Smooth muscle cell (in vitro differentiated cells): ENCODE measurements around the gene DLX1. TPM values are rescaled to one million over a fixed set of nuclear protein-coding genes. Genes with fewer than 3 reads are reported as not detected.

Source experiments
- DNase-seq: peaks from one replicate; lab custom pipeline; 2025; ENCODE audit not compliant: unreplicated experiment; lab: John Stamatoyannopoulos, UW
- H2AFZ ChIP-seq: fragments of 200-600 bp; sonication (generic); 2 replicates; pipeline ENCODE4 v1.6.0; 2016; ENCODE audit warnings: antibody characterized with exemption, low read depth, mild to moderate bottlenecking
- H3F3A ChIP-seq: fragments of 200-600 bp; sonication (generic); 2 replicates; pipeline ENCODE4 v1.6.0; 2017; ENCODE audit warnings: antibody characterized with exemption, low read depth
- H3K27ac ChIP-seq: fragments of 200-600 bp; sonication (generic); 2 replicates; pipeline ENCODE4 v1.5.1; 2016; ENCODE audit warnings: low read depth, mild to moderate bottlenecking
- H3K27me3 ChIP-seq: fragments of 200-600 bp; sonication (generic); 2 replicates; pipeline ENCODE4 v1.6.1; 2016; ENCODE audit warnings: low read depth, mild to moderate bottlenecking
- H3K36me3 ChIP-seq: fragments of 200-600 bp; sonication (generic); 2 replicates; pipeline ENCODE4 v1.5.1; 2016; ENCODE audit warnings: low read depth
- H3K4me1 ChIP-seq: fragments of 200-600 bp; sonication (generic); 2 replicates; pipeline ENCODE4 v1.5.1; 2016; ENCODE audit warnings: low read depth
- H3K4me2 ChIP-seq: fragments of 200-600 bp; sonication (generic); 2 replicates; pipeline ENCODE4 v1.6.0; 2016; ENCODE audit warnings: mild to moderate bottlenecking
- H3K4me3 ChIP-seq: fragments of 200-600 bp; sonication (generic); 2 replicates; pipeline ENCODE4 v1.5.1; 2016; ENCODE audit warnings: mild to moderate bottlenecking
- H3K79me2 ChIP-seq: fragments of 200-600 bp; sonication (generic); 2 replicates; pipeline ENCODE4 v1.6.0; 2016; ENCODE audit warnings: low read depth, mild to moderate bottlenecking
- H3K9ac ChIP-seq: fragments of 200-600 bp; sonication (generic); 2 replicates; pipeline ENCODE4 v1.6.0; 2016; ENCODE audit warnings: low read depth
- H3K9me3 ChIP-seq: fragments of 200-600 bp; sonication (generic); replicated peaks from 2 replicates; pipeline ENCODE4 v1.5.1; 2016; ENCODE audit warnings: low read depth
- H4K20me1 ChIP-seq: fragments of 200-600 bp; sonication (generic); 2 replicates; pipeline ENCODE4 v1.6.0; 2016; ENCODE audit warnings: low read depth
- CTCF ChIP-seq: fragments of 200-600 bp; sonication (generic); IDR thresholded peaks from 2 replicates; pipeline ENCODE4 v1.5.1; 2017; ENCODE audit warnings: borderline replicate concordance, mild to moderate bottlenecking, antibody characterized with exemption; ENCODE audit not compliant: insufficient read depth, poor library complexity, severe bottlenecking
- WGBS: methylation state at CpG from one replicate; pipeline ENCODE4 v1.1.7; 2016; ENCODE audit warnings: low lambda C conversion rate; 5-methylcytosine and 5-hydroxymethylcytosine counted together
- polyA plus RNA-seq: library from polyadenylated mRNA; unstranded; fragments of >200 nt; fragmentation: Nextera tagmentation; extraction: Ambion mirVana; gene quantifications from 2 replicates; pipeline ENCODE4 v1.2.1, GENCODE V29; 2016
- total RNA-seq: library from RNA; depleted of rRNA; stranded (reverse); fragments of >200 nt; gene quantifications from 2 replicates; pipeline ENCODE4 v1.2.3, GENCODE V29; 2014

DLX1 gene
- total and polyA plus RNA-seq, 2 experiments from 2014 or later: 3.3 to 3.5 TPM

GRCh38 chr2:172084645-172085459, 455 bp upstream of the DLX1 start:
- Histone ChIP-seq H3K4me1 (peaks cover 35% of the 10 kb centered on the region), H3K79me2 (no peaks in the 10 kb centered on the region), H3K27me3 (peaks cover 100% of the 10 kb centered on the region), H3K9me3 (no peaks in the 10 kb centered on the region), H3F3A (no peaks in the 10 kb centered on the region), H3K36me3 (no peaks in the 10 kb centered on the region), H4K20me1 (no peaks in the 10 kb centered on the region), H3K4me3 (peak overlapping the region; percentile 54), H2AFZ (peak overlapping the region; percentile 61), H3K27ac (peak overlapping the region; percentile 68), H3K9ac (peak overlapping the region; percentile 13), H3K4me2 (peak overlapping the region; percentile 92)
- peak; percentile 48 for DNase-seq
- under 1% methylated on average over 47 of the region's 76 CpGs for WGBS
- no peak for TF ChIP-seq CTCF

GRCh38 chr2:172086241-172087206, 1.2 kb downstream of the DLX1 start:
- peak overlapping the region; percentile 92 for H3K4me2 ChIP-seq
- peak overlapping the region; percentile 3 for H3K9ac ChIP-seq
- TF ChIP-seq CTCF: no peak
- H3K27me3 ChIP-seq: peaks cover 100% of the 10 kb centered on the region
- peak overlapping the region; percentile 54 for H3K4me3 ChIP-seq
- no peaks in the 10 kb centered on the region for H3K79me2 ChIP-seq
- H4K20me1 ChIP-seq: no peaks in the 10 kb centered on the region
- H3K36me3 ChIP-seq: no peaks in the 10 kb centered on the region
- H3K27ac ChIP-seq: peak overlapping the region; percentile 34
- WGBS: 3% methylated on average over 54 of the region's 54 CpGs
- no peaks in the 10 kb centered on the region for H3F3A ChIP-seq
- H3K4me1 ChIP-seq: peaks cover 35% of the 10 kb centered on the region
- no peak for DNase-seq
- H3K9me3 ChIP-seq: no peaks in the 10 kb centered on the region
- no peak overlapping the region for H2AFZ ChIP-seq

GRCh38 chr2:172087207-172087779, 2.0 kb downstream of the DLX1 start:
- no peak for TF ChIP-seq CTCF
- no peaks in the 10 kb centered on the region for H3K79me2 ChIP-seq
- no peak overlapping the region for H2AFZ ChIP-seq
- H3K4me1 ChIP-seq: peaks cover 35% of the 10 kb centered on the region
- no peaks in the 10 kb centered on the region for H3F3A ChIP-seq
- DNase-seq: no peak
- peaks cover 100% of the 10 kb centered on the region for H3K27me3 ChIP-seq
- peak overlapping the region; percentile 34 for H3K27ac ChIP-seq
- H3K4me2 ChIP-seq: peak overlapping the region; percentile 92
- H3K36me3 ChIP-seq: no peaks in the 10 kb centered on the region
- H4K20me1 ChIP-seq: no peaks in the 10 kb centered on the region
- no peaks in the 10 kb centered on the region for H3K9me3 ChIP-seq
- H3K9ac ChIP-seq: peak overlapping the region; percentile 3
- peak overlapping the region; percentile 54 for H3K4me3 ChIP-seq
- 3% methylated on average over 31 of the region's 31 CpGs for WGBS
